Adrenal gland (tissue), 5 donors: ENCODE measurements around the gene NEGR1.

Source experiments
- POLR2A ChIP-seq, 2 donors: fragments of 450-650 bp; IDR thresholded peaks; one replicate each; pipeline ENCODE4 v1.6.1; 2017; ENCODE audit warnings: antibody characterized with exemption in 2 of 2, mild to moderate bottlenecking in 2 of 2, moderate library complexity in 1 of 2
- TF ChIP-seq, protein P1 (sequence below), 6 experiments: fragments of 450-650 bp in 4 of 6; fragments of 200-600 bp in 2 of 6; sonication (generic) in 1 of 6; IDR thresholded peaks; 1 replicate in 5 of 6; 2 replicates in 1 of 6; pipeline versions ENCODE4 v1.5.1 to v1.8.0; 2016 to 2021; ENCODE audit warnings: antibody characterized with exemption in 6 of 6, mild to moderate bottlenecking in 2 of 6, moderate library complexity in 1 of 6
- donor health status: DM: no; HTN: no; CAD: no.

DNA sequence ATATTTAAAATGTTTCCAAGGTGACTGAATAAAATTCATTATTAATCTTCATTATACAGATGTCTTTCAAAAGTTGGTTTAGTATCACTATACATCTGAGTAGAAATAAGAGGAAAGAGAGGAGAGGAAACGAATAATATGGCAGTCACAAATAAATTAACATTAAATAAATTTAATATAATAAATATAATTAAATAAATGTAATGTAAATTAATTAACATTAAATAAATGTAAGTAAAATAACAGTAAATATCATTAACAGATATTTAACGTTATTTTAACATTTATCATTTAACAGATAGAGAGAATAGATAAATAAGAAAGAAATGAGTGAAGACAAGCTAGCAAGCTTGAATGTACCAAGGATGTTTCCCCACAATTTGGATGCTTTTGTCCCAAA is 592.7 kb downstream of the NEGR1 start:
- TF ChIP-seq, protein P1, sequence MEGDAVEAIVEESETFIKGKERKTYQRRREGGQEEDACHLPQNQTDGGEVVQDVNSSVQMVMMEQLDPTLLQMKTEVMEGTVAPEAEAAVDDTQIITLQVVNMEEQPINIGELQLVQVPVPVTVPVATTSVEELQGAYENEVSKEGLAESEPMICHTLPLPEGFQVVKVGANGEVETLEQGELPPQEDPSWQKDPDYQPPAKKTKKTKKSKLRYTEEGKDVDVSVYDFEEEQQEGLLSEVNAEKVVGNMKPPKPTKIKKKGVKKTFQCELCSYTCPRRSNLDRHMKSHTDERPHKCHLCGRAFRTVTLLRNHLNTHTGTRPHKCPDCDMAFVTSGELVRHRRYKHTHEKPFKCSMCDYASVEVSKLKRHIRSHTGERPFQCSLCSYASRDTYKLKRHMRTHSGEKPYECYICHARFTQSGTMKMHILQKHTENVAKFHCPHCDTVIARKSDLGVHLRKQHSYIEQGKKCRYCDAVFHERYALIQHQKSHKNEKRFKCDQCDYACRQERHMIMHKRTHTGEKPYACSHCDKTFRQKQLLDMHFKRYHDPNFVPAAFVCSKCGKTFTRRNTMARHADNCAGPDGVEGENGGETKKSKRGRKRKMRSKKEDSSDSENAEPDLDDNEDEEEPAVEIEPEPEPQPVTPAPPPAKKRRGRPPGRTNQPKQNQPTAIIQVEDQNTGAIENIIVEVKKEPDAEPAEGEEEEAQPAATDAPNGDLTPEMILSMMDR (IDR thresholded peaks at IDR 0.05) = no peak
- TF ChIP-seq POLR2A (IDR thresholded peaks at IDR 0.05) = no peak
